CD4-positive, alpha-beta memory T cell (primary cell): ENCODE measurements around the gene TTC32. TPM values are rescaled to one million over a fixed set of nuclear protein-coding genes. Genes with fewer than 3 reads are reported as not detected.
"Not testable (repeated sequence)": the region's sequence is repeated elsewhere in the genome, so short reads cannot be mapped to it uniquely, and the experiment has no call there.

Source experiments
- CTCF ChIA-PET: fragments of 350-600 bp; sonication (Branson Sonifier 250); formaldehyde crosslinking; loops from one replicate; lab custom pipeline; 2021; ENCODE audit warnings: inconsistent platforms; ENCODE audit not compliant: partially characterized antibody; lab: Charles Lee
- POLR2A ChIA-PET: fragments of 350-600 bp; sonication (Branson Sonifier 250); formaldehyde crosslinking; loops from one replicate; lab custom pipeline; 2021; ENCODE audit not compliant: partially characterized antibody; lab: Charles Lee
- DNase-seq, 5 donors: peaks; one replicate each; pipeline versions ENCODE4 v3.0.0 to v3.0.0-alpha.2; 2020 to 2022; ENCODE audit warnings: mixed read lengths in 1 of 5
- H3K27ac ChIP-seq: one replicate; pipeline ENCODE4 v1.7.0; 2013; ENCODE audit warnings: low read depth, low read length
- H3K27me3 ChIP-seq: 2 replicates; pipeline ENCODE4 v1.7.0; 2013; ENCODE audit warnings: mild to moderate bottlenecking, low read length, moderate library complexity; ENCODE audit not compliant: insufficient read depth
- H3K36me3 ChIP-seq: 2 replicates; pipeline ENCODE4 v1.7.0; 2013; ENCODE audit warnings: mild to moderate bottlenecking, low read length, moderate library complexity; ENCODE audit not compliant: insufficient read depth
- H3K4me1 ChIP-seq: 2 replicates; pipeline ENCODE4 v1.7.0; 2013; ENCODE audit warnings: mild to moderate bottlenecking, low read length, moderate library complexity; ENCODE audit not compliant: insufficient read depth
- H3K4me3 ChIP-seq, 2 donors: one replicate each; pipeline ENCODE4 v1.7.0; 2013; ENCODE audit warnings: low read length in 2 of 2, mild to moderate bottlenecking in 1 of 2
- H3K9me3 ChIP-seq, 2 donors: one replicate each; pipeline ENCODE4 v1.7.0; 2013; ENCODE audit warnings: low read length in 2 of 2, control low read depth in 1 of 2; ENCODE audit not compliant: control insufficient read depth in 1 of 2
- H3K27ac Mint-ChIP-seq, 7 donors: one replicate each; pipeline ENCODE4 v1.8.0; 2020 to 2021; ENCODE audit warnings: mixed read lengths in 7 of 7, mild to moderate bottlenecking in 6 of 7, inconsistent platforms in 3 of 7, moderate library complexity in 3 of 7
- H3K27me3 Mint-ChIP-seq, 2 donors: one replicate each; pipeline ENCODE4 v1.8.0; 2020 to 2021; ENCODE audit warnings: mixed read lengths in 2 of 2
- H3K36me3 Mint-ChIP-seq, 2 donors: one replicate each; pipeline ENCODE4 v1.8.0; 2020 to 2021; ENCODE audit warnings: mixed read lengths in 2 of 2, inconsistent platforms in 1 of 2, mild to moderate bottlenecking in 1 of 2
- H3K4me1 Mint-ChIP-seq, 4 donors: one replicate each; pipeline ENCODE4 v1.8.0; 2020 to 2021; ENCODE audit warnings: mixed read lengths in 4 of 4, mild to moderate bottlenecking in 1 of 4
- H3K4me3 Mint-ChIP-seq, 8 donors: one replicate each; pipeline ENCODE4 v1.8.0; 2020 to 2021; ENCODE audit warnings: mixed read lengths in 8 of 8, mild to moderate bottlenecking in 7 of 8, moderate library complexity in 6 of 8, inconsistent platforms in 3 of 8
- H3K9me3 Mint-ChIP-seq, 8 donors: one replicate each; pipeline ENCODE4 v1.8.0; 2020 to 2021; ENCODE audit warnings: mixed read lengths in 8 of 8, mild to moderate bottlenecking in 5 of 8, inconsistent platforms in 3 of 8, moderate library complexity in 1 of 8
- intact Hi-C: fragments of 100-400 bp; cut with micrococcal nuclease; formaldehyde crosslinking; loops from one replicate; pipeline ENCODE4 v1.15.1; 2023
- polyA plus RNA-seq, 2 donors: library from polyadenylated mRNA; unstranded; fragments of 300-500 nt; fragmentation: Illumina TruSeq; gene quantifications; one replicate each; pipeline ENCODE4 v1.2.3, GENCODE V29; 2021
- total RNA-seq, 2 experiments: library from RNA; stranded (reverse); gene quantifications; one replicate each; pipeline ENCODE4 v1.2.3, GENCODE V29; 2021

TTC32 gene
- total and polyA plus RNA-seq, 4 experiments from 2014 or later: 24.3 to 48.7 (median 39.3) TPM

DNA sequence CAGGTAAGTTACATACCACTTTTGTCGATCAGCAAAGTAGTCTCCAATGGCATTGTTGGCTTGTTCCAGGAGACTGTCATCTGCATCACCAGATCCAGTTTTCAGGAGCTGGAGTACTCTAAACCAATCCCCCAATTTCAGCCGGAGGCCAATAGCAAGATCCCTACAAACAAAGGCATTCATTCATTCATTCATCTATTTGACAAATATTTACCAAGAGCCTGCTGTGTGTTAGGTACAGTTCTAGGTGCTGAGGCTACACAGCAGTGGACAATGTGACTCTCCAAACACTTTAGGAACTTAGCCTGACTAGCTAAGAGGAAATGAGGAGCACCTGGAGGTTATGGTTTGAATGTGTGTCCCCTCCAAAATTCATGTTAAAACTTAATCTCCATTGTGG is 34.4 kb upstream of the TTC32 start:
- Mint-ChIP-seq H3K9me3 (peaks cover 0 to 1% (median 0%) of the 10 kb centered on the region in 8 donors), H3K4me1 (no peaks in the 10 kb centered on the region), H3K4me3 (no peak overlapping the region), H3K27ac (no peak overlapping the region), H3K27me3 (no peaks in the 10 kb centered on the region), H3K36me3 (peaks cover 39 to 58% of the 10 kb centered on the region in 2 donors)
- Histone ChIP-seq H3K9me3 (no peaks in the 10 kb centered on the region), H3K4me1 (no peaks in the 10 kb centered on the region), H3K27me3 (no peaks in the 10 kb centered on the region), H3K27ac (no peak overlapping the region), H3K4me3 (no peak overlapping the region), H3K36me3 (peaks cover 10% of the 10 kb centered on the region)
- DNase-seq: no peak
- POLR2A ChIA-PET: no interaction called here
- CTCF ChIA-PET: no interaction called here
- intact Hi-C loops: no loop called here

DNA sequence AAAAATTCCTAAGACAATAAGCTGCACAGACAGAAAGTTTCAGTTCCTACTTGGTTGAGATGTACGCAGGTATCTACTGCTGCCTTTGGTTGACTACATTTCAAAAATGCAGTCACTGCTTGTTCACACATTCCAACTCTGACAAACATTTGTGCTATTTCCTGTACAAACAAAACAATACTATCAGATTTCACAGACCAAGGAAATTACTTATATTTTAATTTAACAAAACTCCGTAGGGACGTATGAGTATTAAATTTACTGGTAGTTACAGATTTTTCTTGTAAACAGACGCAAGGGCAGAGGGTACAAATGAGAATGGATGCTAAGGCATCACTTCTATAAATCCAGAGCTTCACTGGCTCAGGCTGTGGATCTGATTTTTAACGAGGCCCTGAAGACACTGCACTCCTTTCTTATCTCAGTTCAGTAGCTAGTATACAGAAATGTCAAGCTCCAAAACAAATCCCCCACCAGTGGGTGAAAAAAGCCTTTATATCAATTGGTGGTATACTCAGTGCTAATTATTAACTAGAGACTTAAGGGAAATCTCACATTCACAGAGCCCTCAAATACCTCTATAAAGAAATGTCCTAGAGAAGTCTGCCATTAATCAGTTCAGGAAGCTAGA is 31.7 kb upstream of the TTC32 start:
- Mint-ChIP-seq H3K27me3 (no peaks in the 10 kb centered on the region), H3K36me3 (peaks cover 48 to 70% of the 10 kb centered on the region in 2 donors), H3K4me1 (no peaks in the 10 kb centered on the region), H3K4me3 (no peak overlapping the region), H3K27ac (no peak overlapping the region), H3K9me3 (peaks cover 0 to 17% (median 7%) of the 10 kb centered on the region in 8 donors)
- ChIA-PET CTCF (no interaction called here), POLR2A (no interaction called here)
- Histone ChIP-seq H3K27ac (no peak overlapping the region), H3K9me3 (no peaks in the 10 kb centered on the region), H3K27me3 (no peaks in the 10 kb centered on the region), H3K36me3 (peaks cover 16% of the 10 kb centered on the region), H3K4me1 (no peaks in the 10 kb centered on the region), H3K4me3 (no peak overlapping the region)
- intact Hi-C loops: no loop called here
- no peak for DNase-seq

DNA sequence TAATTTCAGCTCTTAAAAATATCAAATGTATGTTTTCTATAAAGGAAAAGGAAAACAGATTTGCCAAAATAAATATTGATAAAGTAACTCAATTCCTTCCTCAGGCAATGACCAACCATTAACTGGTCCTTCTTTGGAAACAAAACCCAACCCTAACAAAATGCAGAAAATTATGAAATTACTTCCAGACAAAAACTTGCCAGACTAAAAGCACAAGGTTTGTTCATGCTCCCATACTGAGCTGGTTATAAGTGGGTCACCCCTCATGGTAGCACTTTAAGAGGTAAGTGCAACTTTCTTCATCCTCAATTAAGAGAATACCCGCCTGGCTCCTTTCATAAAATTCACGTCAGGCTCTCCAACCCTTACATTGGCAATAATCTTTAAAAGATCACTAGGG is 31.1 kb upstream of the TTC32 start:
- peaks cover 15% of the 10 kb centered on the region for H3K36me3 ChIP-seq
- Mint-ChIP-seq H3K27ac (no peak overlapping the region), H3K4me1 (no peaks in the 10 kb centered on the region), H3K27me3 (no peaks in the 10 kb centered on the region), H3K36me3 (peaks cover 48 to 70% of the 10 kb centered on the region in 2 donors), H3K9me3 (peaks cover 0 to 23% (median 11%) of the 10 kb centered on the region in 8 donors), H3K4me3 (no peak overlapping the region)
- H3K27me3 ChIP-seq: no peaks in the 10 kb centered on the region
- ChIA-PET POLR2A (no interaction called here), CTCF (no interaction called here)
- H3K4me1 ChIP-seq: no peaks in the 10 kb centered on the region
- intact Hi-C loops: no loop called here
- H3K9me3 ChIP-seq: no peaks in the 10 kb centered on the region
- H3K4me3 ChIP-seq: no peak overlapping the region
- no peak for DNase-seq
- H3K27ac ChIP-seq: no peak overlapping the region

DNA sequence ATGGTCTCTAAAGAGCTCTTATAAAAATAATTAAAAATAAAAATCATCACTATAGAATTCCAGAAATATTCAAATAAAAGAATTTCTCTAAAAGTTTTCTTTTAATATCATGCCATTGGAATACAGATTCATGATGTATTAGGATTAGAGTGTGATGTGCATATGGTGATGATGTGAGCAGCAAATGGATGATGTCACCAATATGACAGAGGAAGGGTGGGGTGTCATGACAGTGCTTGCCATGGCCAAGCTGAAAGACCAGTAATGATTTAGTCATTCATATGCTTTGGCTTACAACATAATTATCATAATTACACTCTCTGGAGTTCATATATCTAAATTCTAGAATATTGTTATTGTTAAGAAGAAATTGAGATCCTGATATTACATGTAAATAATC is 27.4 kb upstream of the TTC32 start:
- ChIA-PET POLR2A (no interaction called here), CTCF (interaction anchor here (1.6 kb wide), 1 partner anchor 13 kb away, joined by 3 read pairs; no protein-coding TSS in a partner anchor)
- H3K36me3 Mint-ChIP-seq: peaks cover 50 to 75% of the 10 kb centered on the region in 2 donors
- H3K4me1 Mint-ChIP-seq: no peaks in the 10 kb centered on the region
- H3K9me3 ChIP-seq: peaks cover 0 to 6% of the 10 kb centered on the region in 2 donors
- no peaks in the 10 kb centered on the region for H3K27me3 ChIP-seq
- H3K36me3 ChIP-seq: peaks cover 6% of the 10 kb centered on the region
- no peak overlapping the region for H3K4me3 ChIP-seq
- no peaks in the 10 kb centered on the region for H3K27me3 Mint-ChIP-seq
- intact Hi-C loops: no loop called here
- no peak overlapping the region for H3K27ac Mint-ChIP-seq
- H3K27ac ChIP-seq: no peak overlapping the region
- no peak for DNase-seq
- peaks cover 3 to 41% (median 28%) of the 10 kb centered on the region in 8 donors for H3K9me3 Mint-ChIP-seq
- H3K4me1 ChIP-seq: no peaks in the 10 kb centered on the region
- H3K4me3 Mint-ChIP-seq: no peak overlapping the region

DNA sequence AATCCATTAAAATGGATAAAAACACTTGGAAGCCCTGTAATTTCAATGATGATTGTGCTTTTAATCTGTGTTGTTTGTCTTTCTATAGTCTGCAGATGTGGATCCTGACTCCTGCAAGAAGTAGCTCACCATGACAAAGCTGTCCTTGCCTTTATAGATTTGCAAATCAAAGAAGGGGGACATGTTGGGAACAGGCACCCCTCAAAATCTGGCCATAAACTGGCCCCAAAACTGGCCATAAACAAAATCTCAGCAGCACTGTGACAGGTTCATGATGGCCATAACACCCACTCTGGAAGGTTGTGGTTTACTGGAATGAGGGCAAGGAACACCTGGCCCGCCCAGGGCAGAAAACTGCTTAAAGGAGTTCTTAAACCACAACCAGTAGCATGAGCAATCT is 26.0 kb upstream of the TTC32 start:
- H3K4me1 ChIP-seq, H3K4me3 Mint-ChIP-seq, POLR2A ChIA-PET, H3K27ac ChIP-seq, CTCF ChIA-PET, H3K27ac Mint-ChIP-seq, DNase-seq, H3K4me1 Mint-ChIP-seq, H3K4me3 ChIP-seq, H3K36me3 ChIP-seq, H3K9me3 ChIP-seq, intact Hi-C loops, H3K27me3 Mint-ChIP-seq, H3K27me3 ChIP-seq: not testable (repeated sequence)
- Mint-ChIP-seq H3K9me3 (peaks cover 3 to 41% (median 28%) of the 10 kb centered on the region in 8 donors), H3K36me3 (peaks cover 53 to 72% of the 10 kb centered on the region in 2 donors)

DNA sequence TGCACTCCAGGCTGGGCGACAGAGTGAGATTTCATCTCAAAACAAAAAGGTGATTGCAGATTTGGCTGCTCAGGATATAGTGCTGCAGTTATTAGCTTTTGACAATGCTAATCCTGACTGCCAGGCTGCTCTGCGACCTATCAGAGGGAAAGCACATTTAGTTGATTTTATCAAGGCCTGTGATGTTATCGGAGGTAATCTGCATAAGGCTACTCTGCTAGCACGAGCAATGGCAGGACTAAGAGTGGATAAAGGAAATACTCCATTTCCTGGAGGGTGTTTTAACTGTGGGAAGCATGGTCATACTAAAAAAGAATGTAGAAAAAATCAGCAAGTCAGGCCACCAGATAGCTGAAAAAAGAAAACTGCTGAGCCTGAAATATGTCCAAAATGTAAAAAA is 22.7 kb upstream of the TTC32 start:
- intact Hi-C loops, H3K27me3 Mint-ChIP-seq, H3K9me3 ChIP-seq, H3K27ac ChIP-seq, H3K27me3 ChIP-seq, DNase-seq, H3K4me3 ChIP-seq, H3K4me1 Mint-ChIP-seq, H3K36me3 ChIP-seq, H3K4me1 ChIP-seq, H3K4me3 Mint-ChIP-seq, POLR2A ChIA-PET, H3K27ac Mint-ChIP-seq, CTCF ChIA-PET: not testable (repeated sequence)
- H3K36me3 Mint-ChIP-seq: peaks cover 41 to 70% of the 10 kb centered on the region in 2 donors
- peaks cover 3 to 39% (median 28%) of the 10 kb centered on the region in 8 donors for H3K9me3 Mint-ChIP-seq

DNA sequence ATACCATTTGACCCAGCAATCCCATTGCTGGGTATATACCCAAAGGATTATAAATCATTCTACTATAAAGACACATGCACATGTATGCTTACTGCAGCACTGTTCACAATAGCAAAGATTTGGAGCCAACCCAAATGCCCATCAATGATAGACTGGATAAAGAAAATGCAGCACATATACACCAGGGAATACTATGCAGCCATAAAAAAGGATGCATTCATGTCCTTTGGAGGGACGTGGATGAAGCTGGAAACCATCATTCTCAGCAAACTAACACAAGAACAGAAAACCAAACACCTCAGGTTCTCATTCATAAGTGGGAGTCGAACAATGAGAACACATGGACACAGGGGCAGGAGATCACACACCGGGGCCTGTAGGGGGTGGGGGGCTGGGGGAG is 20.4 kb upstream of the TTC32 start:
- POLR2A ChIA-PET: interaction anchor here (0.7 kb wide), 1 partner anchor 1352 kb away, joined by 3 read pairs; no protein-coding TSS in a partner anchor
- peaks cover 32 to 67% of the 10 kb centered on the region in 2 donors for H3K36me3 Mint-ChIP-seq

More for the DNA sequence above, 20.4 kb upstream of the TTC32 start:
- H3K27me3 Mint-ChIP-seq, H3K36me3 ChIP-seq, CTCF ChIA-PET, H3K4me3 Mint-ChIP-seq, H3K27me3 ChIP-seq, DNase-seq, H3K4me1 Mint-ChIP-seq, H3K9me3 ChIP-seq, H3K27ac Mint-ChIP-seq, H3K4me3 ChIP-seq, intact Hi-C loops, H3K4me1 ChIP-seq, H3K27ac ChIP-seq: not testable (repeated sequence)
- peaks cover 2 to 15% (median 10%) of the 10 kb centered on the region in 8 donors for H3K9me3 Mint-ChIP-seq
